Common myeloid progenitor, CD34-positive (primary cell): ENCODE measurements around the gene TFCP2.
"Not testable (repeated sequence)": the region's sequence is repeated elsewhere in the genome, so short reads cannot be mapped to it uniquely, and the experiment has no call there.

Experiments used
- CTCF ChIA-PET: fragments of 350-600 bp; sonication (Branson Sonifier 250); formaldehyde crosslinking; loops from one replicate; lab custom pipeline; 2021; ENCODE audit warnings: antibody characterized with exemption; lab: Charles Lee
- POLR2A ChIA-PET: fragments of 350-600 bp; sonication (Branson Sonifier 250); formaldehyde crosslinking; loops from one replicate; lab custom pipeline; 2021; ENCODE audit warnings: antibody characterized with exemption; lab: Charles Lee
- DNase-seq, 3 donors: peaks; one replicate each; pipeline versions ENCODE4 v3.0.0 to v3.0.0-alpha.2; 2013
- H3K27ac ChIP-seq, 2 experiments: 1 replicate in 1 of 2; 2 replicates in 1 of 2; pipeline ENCODE4 v1.7.0; 2013; ENCODE audit warnings: inconsistent platforms in 2 of 2, low read length in 2 of 2, mild to moderate bottlenecking in 2 of 2, low read depth in 1 of 2, moderate library complexity in 1 of 2; ENCODE audit not compliant: severe bottlenecking in 2 of 2, insufficient read depth in 1 of 2, poor library complexity in 1 of 2
- H3K27me3 ChIP-seq, 5 experiments: replicated peaks in 2 of 5; 1 replicate in 3 of 5; 2 replicates in 2 of 5; pipeline versions ENCODE4 v1.6.1 to v1.7.0; 2013; ENCODE audit warnings: low read length in 4 of 5, mild to moderate bottlenecking in 2 of 5, moderate library complexity in 2 of 5, inconsistent platforms in 1 of 5; ENCODE audit not compliant: insufficient read depth in 5 of 5, control insufficient read depth in 4 of 5
- H3K36me3 ChIP-seq, 4 experiments: 1 replicate in 2 of 4; 2 replicates in 2 of 4; pipeline versions ENCODE4 v1.6.1 to v1.7.0; 2013; ENCODE audit warnings: low read length in 3 of 4, control low read depth in 1 of 4, mild to moderate bottlenecking in 1 of 4; ENCODE audit not compliant: control insufficient read depth in 4 of 4, insufficient read depth in 4 of 4
- H3K4me1 ChIP-seq, 4 experiments: 1 replicate in 3 of 4; 2 replicates in 1 of 4; pipeline versions ENCODE4 v1.6.1 to v1.7.1; 2013; ENCODE audit warnings: low read length in 3 of 4, mild to moderate bottlenecking in 3 of 4, control low read depth in 1 of 4, inconsistent platforms in 1 of 4, moderate library complexity in 1 of 4; ENCODE audit not compliant: control insufficient read depth in 4 of 4, insufficient read depth in 4 of 4; ENCODE audit errors: control extremely low read depth in 1 of 4
- H3K4me3 ChIP-seq, 7 experiments: 1 replicate in 4 of 7; 2 replicates in 3 of 7; pipeline versions ENCODE4 v1.5.1 to v1.7.0; 2013; ENCODE audit warnings: mild to moderate bottlenecking in 7 of 7, low read length in 6 of 7, moderate library complexity in 6 of 7, inconsistent platforms in 2 of 7, low read depth in 2 of 7, control low read depth in 1 of 7; ENCODE audit not compliant: insufficient read depth in 4 of 7, control insufficient read depth in 1 of 7; ENCODE audit errors: extremely low read depth in 1 of 7
- H3K9me3 ChIP-seq, 5 experiments: 1 replicate in 4 of 5; 2 replicates in 1 of 5; pipeline versions ENCODE4 v1.6.1 to v1.7.1; 2013; ENCODE audit warnings: low read length in 4 of 5, mild to moderate bottlenecking in 2 of 5, inconsistent platforms in 1 of 5, low read depth in 1 of 5, moderate library complexity in 1 of 5; ENCODE audit not compliant: control insufficient read depth in 4 of 5, insufficient read depth in 2 of 5; ENCODE audit errors: control extremely low read depth in 1 of 5
- WGBS: methylation state at CpG from one replicate; pipeline ENCODE4 v1.1.5; 2013; ENCODE audit not compliant: insufficient coverage; 5-methylcytosine and 5-hydroxymethylcytosine counted together

Gene TFCP2

GRCh38 chr12:51078346-51078745 lies 94.6 kb downstream of the TFCP2 start:
- H3K9me3 ChIP-seq, DNase-seq, POLR2A ChIA-PET, H3K27me3 ChIP-seq, H3K4me3 ChIP-seq, H3K36me3 ChIP-seq, CTCF ChIA-PET, H3K27ac ChIP-seq: not testable (repeated sequence)
- 60% methylated on average over 1 of the region's 5 CpGs for WGBS
- H3K4me1 ChIP-seq, result peaks cover 0 to 20% (median 13%) of the 10 kb centered on the region in 4 experiments

DNA sequence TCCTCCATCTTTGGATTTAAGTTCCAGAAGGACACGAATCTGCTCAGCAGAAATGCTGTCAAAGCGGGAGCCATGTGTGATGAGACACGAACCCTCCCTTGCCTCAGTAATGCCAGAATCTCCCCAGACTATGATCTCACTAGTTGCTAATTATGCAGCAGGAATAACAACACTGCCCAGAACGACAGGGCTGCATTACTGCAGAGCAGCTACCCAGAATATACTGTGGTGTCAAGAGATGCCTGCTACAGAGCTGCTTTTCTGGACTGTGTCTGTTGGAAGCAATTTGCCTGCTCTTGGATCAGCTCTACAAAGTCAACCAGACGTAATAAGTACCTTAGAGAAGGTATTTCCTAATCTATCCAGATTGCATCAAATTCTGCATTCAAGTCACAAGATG lies 95.0 kb downstream of the TFCP2 start:
- peaks cover 4 to 10% (median 6%) of the 10 kb centered on the region in 4 experiments for H3K36me3 ChIP-seq
- H3K4me1 ChIP-seq, result peaks cover 0 to 18% (median 12%) of the 10 kb centered on the region in 4 experiments
- WGBS, result 93% methylated on average over 3 of the region's 5 CpGs
- H3K27me3 ChIP-seq, result no peaks in the 10 kb centered on the region
- H3K27ac ChIP-seq, result no peak overlapping the region
- H3K4me3 ChIP-seq, result no peak overlapping the region
- no peak for DNase-seq
- ChIA-PET CTCF (interaction anchor here (1.5 kb wide), 1 partner anchor 13 kb away, joined by 4 read pairs; no protein-coding TSS in a partner anchor), POLR2A (no interaction called here)
- H3K9me3 ChIP-seq, result no peaks in the 10 kb centered on the region

GRCh38 chr12:51076236-51076930 lies 96.6 kb downstream of the TFCP2 start:
- POLR2A ChIA-PET, result interaction anchor here (0.5 kb wide), 1 partner anchor 137 kb away, joined by 3 read pairs; no protein-coding TSS in a partner anchor
- Histone ChIP-seq H3K27me3 (no peaks in the 10 kb centered on the region), H3K4me3 (no peak overlapping the region), H3K4me1 (peaks cover 0 to 5% (median 1%) of the 10 kb centered on the region in 4 experiments), H3K27ac (no peak overlapping the region), H3K36me3 (peaks cover 11 to 23% (median 13%) of the 10 kb centered on the region in 4 experiments), H3K9me3 (no peaks in the 10 kb centered on the region)
- DNase-seq, result no peak
- WGBS, result 91% methylated on average over 7 of the region's 10 CpGs
- CTCF ChIA-PET, result interaction anchor here (0.9 to 3.4 kb wide), 4 partner anchors 11 to 176 kb away, joined by 3 to 9 read pairs (median 4); no protein-coding TSS in a partner anchor

GRCh38 chr12:51075390-51075789 lies 97.5 kb downstream of the TFCP2 start:
- POLR2A ChIA-PET, result no interaction called here

DNA sequence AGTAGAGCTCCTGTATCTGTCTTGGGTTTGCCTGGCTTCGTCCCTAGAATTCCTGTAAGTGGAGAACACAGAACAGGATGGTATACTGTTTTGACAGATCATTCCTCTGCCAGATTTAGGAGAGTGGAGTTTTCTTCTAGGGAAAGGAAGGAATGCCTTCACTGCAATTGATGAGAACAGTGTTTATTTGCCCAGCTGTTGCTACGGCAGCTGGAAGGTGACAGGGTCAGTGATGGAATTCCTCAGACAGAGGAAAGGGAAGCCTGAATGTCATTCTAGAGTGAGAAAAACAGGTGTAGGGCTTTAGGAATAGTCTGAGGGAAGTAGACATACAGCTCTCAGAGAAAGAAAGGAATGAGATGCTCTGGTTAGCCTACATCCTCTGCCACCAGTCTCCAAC lies 101.3 kb downstream of the TFCP2 start:
- 94% methylated on average over 2 of the region's 2 CpGs for WGBS
- peaks cover 16 to 56% (median 35%) of the 10 kb centered on the region in 4 experiments for H3K36me3 ChIP-seq
- H3K4me1 ChIP-seq, result peaks cover 0 to 5% (median 1%) of the 10 kb centered on the region in 4 experiments
- no peak overlapping the region for H3K27ac ChIP-seq
- H3K4me3 ChIP-seq, result no peak overlapping the region
- H3K9me3 ChIP-seq, result no peaks in the 10 kb centered on the region
- POLR2A ChIA-PET, result interaction anchor here (0.5 kb wide), 1 partner anchor 180 kb away, joined by 4 read pairs; no protein-coding TSS in a partner anchor
- CTCF ChIA-PET, result no interaction called here
- no peak for DNase-seq
- H3K27me3 ChIP-seq, result no peaks in the 10 kb centered on the region

More at GRCh38 chr12:51075390-51075789, 97.5 kb downstream of the TFCP2 start:
- Histone ChIP-seq H3K9me3 (no peaks in the 10 kb centered on the region), H3K4me1 (peaks cover 0 to 5% (median 1%) of the 10 kb centered on the region in 4 experiments), H3K36me3 (peaks cover 12 to 31% (median 17%) of the 10 kb centered on the region in 4 experiments), H3K27me3 (no peaks in the 10 kb centered on the region), H3K4me3 (no peak overlapping the region), H3K27ac (no peak overlapping the region)
- no peak for DNase-seq
- CTCF ChIA-PET, result interaction anchor here (3.4 kb wide), 1 partner anchor 10 kb away, joined by 9 read pairs; no protein-coding TSS in a partner anchor
- 100% methylated on average over 5 of the region's 5 CpGs for WGBS

DNA sequence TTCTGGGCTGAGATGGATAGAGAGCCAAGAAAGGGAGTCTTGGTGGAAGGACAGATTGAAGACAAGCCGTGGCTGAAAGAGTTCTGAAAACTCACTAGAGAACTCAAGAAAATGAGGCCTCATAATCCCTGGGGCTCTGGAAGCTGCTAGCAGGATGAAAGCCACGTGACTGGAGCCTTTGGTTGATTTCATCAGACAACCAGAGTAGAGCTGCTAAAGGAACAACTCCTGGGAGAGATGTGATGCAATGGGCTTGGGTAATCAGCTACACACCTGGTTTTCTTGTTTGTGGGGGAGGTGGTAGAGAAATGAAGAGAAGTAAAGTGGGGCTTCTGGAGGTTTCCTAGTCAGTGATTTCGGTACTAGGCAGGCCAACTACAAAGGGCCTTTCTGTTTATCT lies 102.9 kb downstream of the TFCP2 start:
- 95% methylated on average over 2 of the region's 3 CpGs for WGBS

DNA sequence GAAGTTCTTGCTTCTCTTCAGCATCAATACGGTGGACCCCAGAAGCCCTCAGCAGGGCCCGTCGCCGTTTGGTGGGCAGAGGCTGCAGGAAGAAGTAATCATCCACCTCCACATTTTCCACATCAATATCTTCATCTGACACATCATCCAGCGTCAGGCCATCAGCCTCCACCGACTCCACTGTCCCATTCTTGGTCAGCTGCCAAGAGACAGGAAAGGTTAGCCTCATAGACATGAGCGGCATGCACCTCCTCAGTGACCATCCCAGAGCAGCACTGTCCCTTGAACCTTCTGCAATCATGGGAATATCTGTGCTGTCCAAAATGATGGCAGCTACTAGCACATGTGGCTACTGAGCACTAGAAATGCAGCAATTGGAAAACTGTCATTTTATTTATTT lies 105.2 kb downstream of the TFCP2 start:
- Histone ChIP-seq H3K27me3 (no peaks in the 10 kb centered on the region), H3K9me3 (no peaks in the 10 kb centered on the region), H3K4me1 (no peaks in the 10 kb centered on the region), H3K27ac (no peak overlapping the region), H3K4me3 (no peak overlapping the region), H3K36me3 (peaks cover 16 to 79% (median 56%) of the 10 kb centered on the region in 4 experiments)
- no peak for DNase-seq
- ChIA-PET CTCF (no interaction called here), POLR2A (no interaction called here)
- WGBS, result 98% methylated on average over 7 of the region's 7 CpGs

More for the DNA sequence above, 102.9 kb downstream of the TFCP2 start:
- peaks cover 18 to 69% (median 44%) of the 10 kb centered on the region in 4 experiments for H3K36me3 ChIP-seq
- no peaks in the 10 kb centered on the region for H3K27me3 ChIP-seq
- H3K9me3 ChIP-seq, result no peaks in the 10 kb centered on the region
- DNase-seq, result no peak
- no peaks in the 10 kb centered on the region for H3K4me1 ChIP-seq
- ChIA-PET POLR2A (no interaction called here), CTCF (interaction anchor here (1.3 kb wide), 1 partner anchor 44 kb away, joined by 3 read pairs; the partner anchor contains the start of gene SLC11A2)
- H3K27ac ChIP-seq, result no peak overlapping the region
- H3K4me3 ChIP-seq, result no peak overlapping the region
